ENCODE measurements around the gene APEX1.

APEX1 gene

DNA sequence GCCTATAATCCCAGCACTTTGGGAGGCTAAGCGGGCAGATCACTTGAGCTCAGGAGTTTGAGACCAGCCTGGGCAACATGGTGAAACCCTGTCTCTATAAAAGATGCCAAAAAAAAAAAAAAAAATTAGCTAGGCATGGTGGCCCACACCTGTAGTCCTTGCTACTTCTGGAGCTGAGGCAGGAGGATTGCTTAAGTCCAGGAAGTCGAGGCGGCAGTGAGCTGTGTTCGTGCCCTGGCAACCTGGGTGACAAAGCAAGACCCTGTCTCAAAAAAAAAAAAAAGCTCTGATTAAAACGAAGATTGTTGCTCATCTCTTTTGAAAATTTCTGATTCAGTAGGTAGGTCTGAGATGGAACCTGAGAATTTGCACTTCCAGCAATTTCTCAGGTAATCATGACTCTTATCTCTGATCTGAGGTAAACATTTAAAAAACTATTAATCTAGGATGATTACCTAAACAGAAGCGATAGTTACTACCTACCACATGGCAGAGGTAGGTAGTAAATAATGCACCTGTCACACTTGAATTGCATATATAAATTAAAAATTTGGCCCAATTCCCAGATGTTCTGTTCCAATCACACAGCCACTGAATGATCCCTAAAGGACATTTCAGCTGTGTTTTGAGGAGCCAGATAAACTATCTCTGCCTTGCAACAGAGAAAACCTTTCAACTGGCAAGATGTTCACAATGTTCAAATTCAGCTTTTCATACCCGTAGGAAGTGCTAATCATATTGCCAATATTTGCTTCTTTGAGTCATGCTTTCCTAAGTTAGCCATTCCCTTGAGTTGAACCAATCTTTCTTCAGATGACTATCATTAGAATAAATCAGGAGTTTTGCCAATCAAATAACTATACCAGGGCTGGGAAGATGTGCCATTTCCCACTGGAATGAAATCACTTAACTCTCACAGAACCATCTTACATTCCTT, 37.5 kb upstream of the APEX1 start:
- TF ChIP-seq, protein P1, sequence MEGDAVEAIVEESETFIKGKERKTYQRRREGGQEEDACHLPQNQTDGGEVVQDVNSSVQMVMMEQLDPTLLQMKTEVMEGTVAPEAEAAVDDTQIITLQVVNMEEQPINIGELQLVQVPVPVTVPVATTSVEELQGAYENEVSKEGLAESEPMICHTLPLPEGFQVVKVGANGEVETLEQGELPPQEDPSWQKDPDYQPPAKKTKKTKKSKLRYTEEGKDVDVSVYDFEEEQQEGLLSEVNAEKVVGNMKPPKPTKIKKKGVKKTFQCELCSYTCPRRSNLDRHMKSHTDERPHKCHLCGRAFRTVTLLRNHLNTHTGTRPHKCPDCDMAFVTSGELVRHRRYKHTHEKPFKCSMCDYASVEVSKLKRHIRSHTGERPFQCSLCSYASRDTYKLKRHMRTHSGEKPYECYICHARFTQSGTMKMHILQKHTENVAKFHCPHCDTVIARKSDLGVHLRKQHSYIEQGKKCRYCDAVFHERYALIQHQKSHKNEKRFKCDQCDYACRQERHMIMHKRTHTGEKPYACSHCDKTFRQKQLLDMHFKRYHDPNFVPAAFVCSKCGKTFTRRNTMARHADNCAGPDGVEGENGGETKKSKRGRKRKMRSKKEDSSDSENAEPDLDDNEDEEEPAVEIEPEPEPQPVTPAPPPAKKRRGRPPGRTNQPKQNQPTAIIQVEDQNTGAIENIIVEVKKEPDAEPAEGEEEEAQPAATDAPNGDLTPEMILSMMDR (IDR thresholded peaks at IDR 0.05) = no peak

DNA sequence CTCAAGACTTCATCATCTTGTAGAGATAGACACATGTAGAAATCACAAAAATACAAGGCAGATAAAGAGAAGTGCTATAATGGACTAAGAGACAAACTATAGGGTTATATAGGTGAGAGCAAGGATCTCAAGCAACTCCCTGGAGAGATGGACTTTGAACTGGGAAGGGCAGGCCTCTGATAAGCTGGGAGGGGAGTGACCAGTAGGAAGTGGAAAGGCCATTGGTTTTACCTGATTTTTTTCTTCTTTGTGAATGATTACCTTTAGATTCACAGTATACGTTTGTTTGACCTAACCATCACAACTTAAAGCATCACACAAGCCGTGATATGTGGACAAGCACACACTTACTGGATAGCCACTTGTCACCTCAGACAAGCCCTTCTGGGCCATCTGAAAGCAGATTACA, 36.5 kb upstream of the APEX1 start:
- TF ChIP-seq, protein P1 (IDR thresholded peaks at IDR 0.05) = no peak

DNA sequence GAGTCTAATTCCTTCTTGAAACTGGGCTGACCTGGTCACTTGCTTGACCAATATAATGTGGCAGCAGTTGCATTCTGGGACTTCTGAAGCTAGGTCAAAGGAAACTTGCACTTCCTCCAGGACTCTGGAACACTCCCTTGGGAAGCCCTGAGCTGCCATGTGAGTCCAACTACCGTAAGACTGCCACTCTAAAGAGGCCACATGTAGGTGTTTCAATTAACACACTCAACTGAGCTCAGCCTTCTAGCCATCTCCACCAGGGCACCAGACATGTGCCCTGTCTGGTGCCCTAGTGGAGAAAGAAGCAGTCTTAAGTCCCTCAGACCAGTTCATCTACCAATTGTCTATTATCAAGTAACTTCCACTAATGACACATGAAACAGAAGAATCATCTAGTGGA, 35.6 kb upstream of the APEX1 start:
- TF ChIP-seq, protein P1 (IDR thresholded peaks at IDR 0.05) = no peak

DNA sequence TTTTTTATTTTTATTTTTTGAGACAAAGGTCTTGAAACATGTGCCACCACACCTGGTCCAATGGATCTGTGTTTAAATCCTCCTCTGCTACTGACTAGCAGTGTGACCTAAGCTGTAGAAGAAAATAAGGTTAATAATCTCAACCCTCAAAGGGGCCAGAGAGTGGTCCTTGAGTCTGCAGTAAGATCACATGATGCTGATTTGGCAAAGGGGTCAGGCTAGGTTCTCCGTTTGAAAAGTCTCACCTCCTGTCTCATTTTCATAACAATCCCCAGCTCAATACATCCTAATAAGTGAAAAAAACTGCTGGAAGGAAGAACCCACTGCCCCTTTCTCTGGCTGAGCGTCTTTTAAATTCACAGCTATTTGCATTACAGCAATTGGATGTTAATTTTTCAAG, 33.8 kb upstream of the APEX1 start:
- TF ChIP-seq, protein P1 (IDR thresholded peaks at IDR 0.05) = no peak

DNA sequence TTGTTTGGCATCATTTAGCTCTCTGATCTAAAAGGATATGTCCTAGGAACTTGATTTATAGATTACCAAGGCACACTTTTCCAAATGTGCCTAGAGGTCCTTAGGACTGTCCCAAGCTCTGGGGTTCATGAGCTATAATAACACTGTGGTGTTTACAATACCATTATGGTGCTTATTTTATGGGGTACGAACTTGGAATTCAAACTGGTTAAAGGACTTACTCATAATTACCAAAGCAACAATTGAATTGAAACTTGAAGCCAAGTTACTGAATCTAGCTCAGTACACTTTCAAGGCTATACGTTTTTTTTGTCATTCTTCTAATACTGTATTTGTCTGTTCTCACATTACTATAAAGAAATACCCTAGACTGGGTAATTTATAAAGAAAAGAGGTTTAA, 32.1 kb upstream of the APEX1 start:
- TF ChIP-seq, protein P1 (IDR thresholded peaks at IDR 0.05) = no peak

DNA sequence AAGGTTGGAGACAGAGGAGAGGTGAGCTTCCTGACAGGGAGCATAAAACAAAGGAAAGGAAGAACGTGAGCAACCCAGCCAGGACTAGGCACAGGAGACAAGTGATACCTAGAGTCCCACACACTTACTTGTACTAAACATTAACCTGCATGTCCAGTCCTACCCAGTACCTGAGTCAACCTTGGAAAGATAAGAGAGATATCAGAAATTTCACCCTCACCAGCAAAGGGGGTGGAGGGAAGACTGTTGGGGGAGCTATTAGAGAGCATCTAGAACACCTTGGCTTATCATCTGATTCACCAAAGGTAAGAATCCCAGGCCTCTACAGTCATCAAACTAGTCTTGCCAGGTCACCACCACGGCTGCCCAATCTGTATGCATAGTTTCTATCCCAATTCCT, 30.2 kb upstream of the APEX1 start:
- TF ChIP-seq, protein P1 (IDR thresholded peaks at IDR 0.05) = no peak

DNA sequence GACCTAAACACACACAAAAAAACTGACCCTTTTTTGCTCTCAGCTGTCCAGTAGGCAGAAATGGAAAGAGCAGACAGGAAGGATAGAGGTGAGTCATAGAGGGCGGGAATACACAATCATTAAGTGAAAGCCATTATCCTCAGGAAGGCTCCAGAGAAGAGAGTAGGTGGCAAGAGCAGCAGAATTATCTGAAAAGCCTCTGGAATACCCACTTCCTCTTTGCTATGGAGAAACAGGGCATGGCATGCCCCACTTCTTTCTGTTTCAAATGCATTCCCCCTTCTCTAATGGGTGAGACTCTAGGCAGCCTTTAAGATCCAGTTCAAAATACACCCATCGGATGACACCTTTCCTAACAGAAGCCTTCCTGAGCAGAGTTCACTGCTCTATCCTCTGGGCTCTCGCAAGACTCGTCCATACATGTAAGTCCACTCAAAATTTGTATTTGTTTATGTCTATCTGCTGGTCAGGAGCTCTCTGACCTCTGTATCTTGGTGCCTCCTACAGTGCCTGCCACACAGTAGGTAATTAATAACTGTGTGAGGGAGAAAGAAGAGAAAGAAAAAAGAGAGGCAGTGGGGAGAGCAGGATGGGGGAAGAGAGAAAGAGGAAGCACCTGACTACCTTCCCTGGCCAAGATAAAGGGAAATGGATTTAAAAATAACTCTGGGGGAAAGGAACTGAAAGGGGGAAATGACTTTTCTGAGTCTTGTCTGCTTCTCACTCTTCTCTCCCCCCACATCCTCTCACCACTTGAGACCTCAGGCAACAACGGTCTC, 27.6 kb upstream of the APEX1 start:
- TF ChIP-seq, protein P1 (IDR thresholded peaks at IDR 0.05) = no peak

Measured in LNCAP (cell line).